ENCODE measurements around the gene TMEM108.

DNA sequence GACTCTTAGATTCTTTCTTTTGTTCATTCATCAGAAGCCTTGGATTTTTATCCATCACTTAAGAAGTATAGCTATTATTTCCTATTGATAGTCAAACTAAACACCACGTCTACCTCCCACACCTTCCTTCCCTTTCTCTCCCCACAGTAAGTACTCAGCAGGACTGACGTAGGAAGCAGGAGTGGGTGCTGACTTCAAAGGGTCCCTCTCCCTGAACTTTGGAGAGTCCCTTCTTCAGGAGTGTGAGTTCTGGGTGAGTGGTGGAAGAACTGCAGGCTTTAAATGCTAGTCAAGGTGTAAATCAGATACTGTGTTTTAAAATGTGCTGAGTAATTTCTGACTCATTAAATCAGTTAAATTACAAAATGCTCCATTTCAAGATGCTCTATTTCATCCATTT, 235.2 kb downstream of the TMEM108 start:
- TF ChIP-seq CTCF (conservative IDR thresholded peaks at IDR 0.05 in 1 of 2, IDR thresholded peaks at IDR 0.05 in 1 of 2; ENCODE audit: low read depth in 1 of 2, low read length in 2 of 2) (no peak), EZH2 (IDR thresholded peaks at IDR 0.05; ENCODE audit: low read length, missing control alignments) (no peak)
